Breast epithelium (tissue), 4 donors: ENCODE measurements around the gene CD7. TPM values are rescaled to one million over a fixed set of nuclear protein-coding genes. Genes with fewer than 3 reads are reported as not detected.

ENCODE experiments used
- DNase-seq, 2 donors: peaks; one replicate each; pipeline ENCODE4 v3.0.0-alpha.2; 2019; ENCODE audit warnings: low spot score in 2 of 2
- H3K27ac ChIP-seq, 2 donors: fragments of 200-600 bp; sonication (generic) in 1 of 2; one replicate each; pipeline ENCODE4 v1.5.1; 2016 to 2019; ENCODE audit warnings: mild to moderate bottlenecking in 1 of 2
- H3K27me3 ChIP-seq, 2 donors: fragments of 200-600 bp; sonication (generic) in 1 of 2; one replicate each; pipeline versions ENCODE4 v1.5.1 to v1.6.0; 2017 to 2019; ENCODE audit warnings: control low read depth in 1 of 2, mild to moderate bottlenecking in 1 of 2
- H3K36me3 ChIP-seq: fragments of 200-600 bp; one replicate; pipeline ENCODE4 v1.5.1; 2019
- H3K4me1 ChIP-seq, 2 donors: fragments of 200-600 bp; sonication (generic); one replicate each; pipeline ENCODE4 v1.5.1; 2016 to 2019; ENCODE audit warnings: control low read depth in 1 of 2
- H3K4me3 ChIP-seq, 3 donors: fragments of 200-600 bp; sonication (generic); 1 replicate in 2 of 3; 2 replicates in 1 of 3; pipeline ENCODE4 v1.5.1; 2016 to 2019; ENCODE audit warnings: mild to moderate bottlenecking in 3 of 3, moderate library complexity in 2 of 3
- H3K9me3 ChIP-seq, 2 donors: fragments of 200-600 bp; sonication (generic) in 1 of 2; one replicate each; pipeline ENCODE4 v1.5.1; 2016 to 2019; ENCODE audit warnings: control low read depth in 1 of 2
- POLR2A ChIP-seq: fragments of 450-650 bp; IDR thresholded peaks from one replicate; pipeline ENCODE4 v1.6.1; 2016; ENCODE audit warnings: antibody characterized with exemption, mild to moderate bottlenecking, moderate library complexity
- POLR2AphosphoS5 ChIP-seq, 3 donors: sonication (generic); formaldehyde crosslinking; IDR thresholded peaks; one replicate each; pipeline ENCODE4 v1.6.1; 2017; ENCODE audit warnings: antibody characterized with exemption in 3 of 3
- intact Hi-C: fragments of 100-400 bp; cut with DNase I; formaldehyde crosslinking; loops from one replicate; pipeline ENCODE4 v1.15.1; 2023; ENCODE audit warnings: low total_unique reads
- total RNA-seq, 3 donors: library from RNA; depleted of rRNA; stranded (reverse); fragments of >200 nt; gene quantifications; one replicate each; pipeline ENCODE4 v1.1.0, GENCODE V29; 2016
- TF ChIP-seq, protein P1 (sequence below), 3 donors: fragments of 450-650 bp; IDR thresholded peaks; one replicate each; pipeline ENCODE4 v1.5.1; 2016 to 2017; ENCODE audit warnings: antibody characterized with exemption in 3 of 3, mild to moderate bottlenecking in 3 of 3, moderate library complexity in 3 of 3

CD7 gene
- total RNA-seq, 3 donors from 2014 or later = 1.3 to 1.8 TPM; not detected in 1

DNA sequence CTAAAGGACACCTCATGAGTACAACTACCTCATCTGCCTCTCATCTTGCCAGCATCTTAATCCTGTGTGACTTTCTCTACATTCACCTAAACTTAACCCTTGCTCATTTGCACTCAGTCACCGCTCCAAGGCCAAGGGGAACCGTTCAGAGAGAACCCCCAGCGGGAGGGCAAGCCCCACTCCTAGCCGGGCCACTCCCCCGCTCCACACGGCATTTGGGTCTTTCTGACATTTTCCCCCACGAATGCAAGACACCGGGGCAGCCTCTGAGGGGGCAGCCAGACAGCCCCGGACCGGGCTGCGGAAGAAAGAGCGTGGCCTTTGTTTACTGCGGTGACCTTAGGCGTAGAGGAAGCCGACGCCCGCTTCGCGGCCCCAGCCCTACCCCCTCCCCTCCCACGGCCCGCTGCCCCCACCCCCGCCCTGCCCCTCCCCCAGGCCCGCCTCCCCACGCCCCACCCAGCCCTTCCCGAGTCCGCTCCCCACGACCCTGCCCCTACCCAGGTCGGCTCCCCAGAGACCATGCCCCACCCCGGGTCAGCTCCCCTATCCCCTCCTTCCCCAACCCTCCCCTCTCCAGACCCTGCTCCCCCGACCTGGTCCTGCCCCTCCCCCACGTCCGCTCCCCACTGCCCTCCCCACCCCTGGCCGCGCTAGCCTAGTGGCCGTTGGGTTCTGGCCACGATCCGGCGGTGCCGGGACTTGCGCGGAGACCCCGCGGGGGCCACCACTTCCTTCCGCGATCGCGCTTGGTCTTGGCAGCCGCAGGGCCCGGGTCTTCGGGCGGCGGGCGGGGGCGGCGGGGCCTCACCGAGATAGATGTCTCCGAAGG, 44.7 kb downstream of the CD7 start:
- DNase-seq = no peak
- no peak for TF ChIP-seq POLR2AphosphoS5 (IDR thresholded peaks at IDR 0.05)
- intact Hi-C loops = no loop called here
- no peaks in the 10 kb centered on the region for H3K36me3 ChIP-seq
- peak overlapping the region; percentile 97 to 100 (median 97) for H3K4me3 ChIP-seq
- H3K4me1 ChIP-seq = peaks cover 13 to 37% of the 10 kb centered on the region in 2 donors
- peak overlapping the region; percentile 99 to 100 for H3K27ac ChIP-seq
- H3K27me3 ChIP-seq = no peaks in the 10 kb centered on the region
- H3K9me3 ChIP-seq = no peaks in the 10 kb centered on the region

DNA sequence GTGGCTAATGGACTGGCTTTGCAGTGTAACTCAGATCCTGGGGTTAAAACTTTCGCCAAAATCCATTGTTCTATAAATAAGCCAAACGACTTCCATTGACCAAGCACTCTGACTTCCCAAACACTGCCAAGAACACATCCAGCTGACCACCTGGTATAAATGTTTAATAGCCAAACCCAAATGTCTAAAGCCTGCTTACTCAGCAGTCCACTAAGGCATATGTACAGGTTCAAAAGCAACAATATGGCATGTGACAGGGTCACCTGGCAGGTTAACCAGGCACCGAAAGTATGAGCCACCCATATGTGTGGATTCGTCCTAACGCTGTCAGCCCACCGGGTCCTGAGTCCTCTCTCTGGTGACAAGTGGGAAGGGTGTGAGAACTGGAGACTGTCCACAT, 46.0 kb downstream of the CD7 start:
- TF ChIP-seq, protein P1, sequence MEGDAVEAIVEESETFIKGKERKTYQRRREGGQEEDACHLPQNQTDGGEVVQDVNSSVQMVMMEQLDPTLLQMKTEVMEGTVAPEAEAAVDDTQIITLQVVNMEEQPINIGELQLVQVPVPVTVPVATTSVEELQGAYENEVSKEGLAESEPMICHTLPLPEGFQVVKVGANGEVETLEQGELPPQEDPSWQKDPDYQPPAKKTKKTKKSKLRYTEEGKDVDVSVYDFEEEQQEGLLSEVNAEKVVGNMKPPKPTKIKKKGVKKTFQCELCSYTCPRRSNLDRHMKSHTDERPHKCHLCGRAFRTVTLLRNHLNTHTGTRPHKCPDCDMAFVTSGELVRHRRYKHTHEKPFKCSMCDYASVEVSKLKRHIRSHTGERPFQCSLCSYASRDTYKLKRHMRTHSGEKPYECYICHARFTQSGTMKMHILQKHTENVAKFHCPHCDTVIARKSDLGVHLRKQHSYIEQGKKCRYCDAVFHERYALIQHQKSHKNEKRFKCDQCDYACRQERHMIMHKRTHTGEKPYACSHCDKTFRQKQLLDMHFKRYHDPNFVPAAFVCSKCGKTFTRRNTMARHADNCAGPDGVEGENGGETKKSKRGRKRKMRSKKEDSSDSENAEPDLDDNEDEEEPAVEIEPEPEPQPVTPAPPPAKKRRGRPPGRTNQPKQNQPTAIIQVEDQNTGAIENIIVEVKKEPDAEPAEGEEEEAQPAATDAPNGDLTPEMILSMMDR (IDR thresholded peaks at IDR 0.05) = no peak
- TF ChIP-seq POLR2AphosphoS5 (IDR thresholded peaks at IDR 0.05) (no peak), POLR2A (no peak)
- no peaks in the 10 kb centered on the region for H3K27me3 ChIP-seq
- peak overlapping the region in 2 of 3 donors; percentile 97 to 100 for H3K4me3 ChIP-seq
- H3K36me3 ChIP-seq = no peaks in the 10 kb centered on the region
- no peaks in the 10 kb centered on the region for H3K9me3 ChIP-seq
- peaks cover 13 to 42% of the 10 kb centered on the region in 2 donors for H3K4me1 ChIP-seq
- peak overlapping the region; percentile 99 to 100 for H3K27ac ChIP-seq
- intact Hi-C loops = no loop called here
- DNase-seq = no peak

DNA sequence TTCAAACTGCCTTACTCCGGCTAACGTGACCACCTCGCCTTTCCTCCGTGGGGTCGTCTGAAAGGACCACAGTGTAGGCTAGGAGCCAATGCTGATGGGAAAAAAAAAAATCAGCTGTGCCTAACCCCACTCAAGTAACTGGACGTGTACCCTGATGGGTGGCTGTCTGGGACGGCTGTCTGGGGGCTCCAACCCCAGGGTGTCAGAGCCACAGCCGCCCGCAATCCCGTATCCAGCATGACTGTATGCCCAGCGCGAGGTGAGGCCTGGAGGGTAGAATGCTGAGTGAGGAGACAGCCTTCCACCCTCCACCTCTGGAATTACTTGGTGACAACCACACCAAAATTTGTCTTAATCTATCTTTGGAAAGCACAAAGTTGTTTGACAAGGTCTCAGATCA, 46.8 kb downstream of the CD7 start:
- TF ChIP-seq POLR2AphosphoS5 (IDR thresholded peaks at IDR 0.05) (no peak), POLR2A (no peak)
- TF ChIP-seq, protein P1 (IDR thresholded peaks at IDR 0.05) = no peak
- H3K27ac ChIP-seq = peak overlapping the region; percentile 99 to 100
- intact Hi-C loops = no loop called here
- no peaks in the 10 kb centered on the region for H3K27me3 ChIP-seq
- H3K4me1 ChIP-seq = peaks cover 13 to 42% of the 10 kb centered on the region in 2 donors
- H3K36me3 ChIP-seq = no peaks in the 10 kb centered on the region
- no peaks in the 10 kb centered on the region for H3K9me3 ChIP-seq
- H3K4me3 ChIP-seq = peak overlapping the region in 1 of 3 donors; percentile 100
- no peak for DNase-seq

DNA sequence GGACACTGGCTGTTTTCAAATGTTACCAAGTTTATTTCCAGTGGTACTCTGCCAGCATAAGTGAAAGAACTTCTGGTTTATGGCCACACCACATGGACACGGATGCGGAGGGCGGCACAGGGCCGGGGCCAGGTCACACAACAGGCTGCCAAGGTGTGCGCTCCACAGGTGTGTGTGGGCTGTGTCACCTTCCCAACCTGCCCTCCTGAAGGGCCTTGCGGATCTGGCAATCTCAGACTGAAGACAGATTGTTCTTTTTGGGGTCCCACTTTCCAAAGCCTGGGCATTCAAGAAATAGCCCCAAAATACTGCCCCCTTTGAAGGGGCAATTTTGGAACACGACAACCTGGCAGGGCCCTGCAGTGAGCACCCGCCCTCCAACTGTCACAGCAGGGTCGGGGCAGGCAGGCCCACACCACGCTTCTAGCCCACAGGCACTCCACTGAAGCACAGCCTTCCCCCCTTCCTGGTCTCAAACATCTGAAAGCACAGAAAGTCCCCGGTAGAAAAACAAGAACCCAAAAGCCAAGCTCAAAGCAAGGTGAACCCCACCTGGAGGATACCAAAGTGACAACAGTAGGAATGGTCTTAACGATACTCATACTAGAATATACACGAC, 47.4 kb downstream of the CD7 start:
- DNase-seq = no peak
- Histone ChIP-seq H3K4me3 (peak overlapping the region in 1 of 3 donors; percentile 100), H3K9me3 (no peaks in the 10 kb centered on the region), H3K27me3 (no peaks in the 10 kb centered on the region), H3K27ac (peak overlapping the region; percentile 99 to 100), H3K4me1 (peaks cover 13 to 42% of the 10 kb centered on the region in 2 donors), H3K36me3 (no peaks in the 10 kb centered on the region)
- intact Hi-C loops = no loop called here
- TF ChIP-seq POLR2A = no peak
- no peak for TF ChIP-seq POLR2AphosphoS5 (IDR thresholded peaks at IDR 0.05)
- TF ChIP-seq, protein P1 (IDR thresholded peaks at IDR 0.05) = no peak

DNA sequence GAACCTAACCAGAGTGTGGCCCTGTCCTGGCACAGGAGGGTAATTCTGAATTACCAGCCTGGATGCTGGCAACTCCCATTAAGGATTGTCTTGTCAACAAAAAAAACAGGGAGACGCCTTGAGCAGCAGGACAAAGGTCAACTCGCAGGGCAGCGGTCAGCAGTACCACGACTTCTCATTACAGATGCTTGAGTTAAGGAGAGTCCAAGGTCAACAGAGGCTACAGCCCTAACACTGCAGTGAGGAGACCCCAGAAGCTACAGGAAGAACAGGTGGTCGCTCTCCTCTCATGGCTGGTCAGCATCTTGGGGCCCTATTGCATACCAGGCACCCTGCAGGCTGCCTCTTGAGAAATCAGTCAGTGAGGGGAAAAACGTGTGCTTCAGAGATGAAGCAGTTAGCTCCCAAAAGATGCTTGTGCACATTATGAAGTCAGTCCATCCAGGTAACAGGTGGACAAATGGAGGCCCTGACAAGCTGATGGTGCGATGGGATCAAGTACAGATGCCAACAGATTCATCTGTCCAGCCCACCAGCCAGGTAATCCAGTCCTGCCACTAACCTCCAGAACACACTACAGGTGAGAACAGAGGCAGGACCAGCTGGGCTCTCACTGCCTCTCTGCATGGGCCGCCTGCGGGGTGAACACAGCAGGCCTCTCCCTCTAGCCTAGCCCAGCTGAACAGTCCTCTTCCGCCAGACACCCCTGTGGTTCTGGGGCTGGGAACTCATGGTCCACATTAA, 48.1 kb downstream of the CD7 start:
- no peaks in the 10 kb centered on the region for H3K36me3 ChIP-seq
- H3K27me3 ChIP-seq = no peaks in the 10 kb centered on the region
- H3K4me1 ChIP-seq = peaks cover 10 to 39% of the 10 kb centered on the region in 2 donors
- no peaks in the 10 kb centered on the region for H3K9me3 ChIP-seq
- peak overlapping the region; percentile 99 to 100 for H3K27ac ChIP-seq
- DNase-seq = no peak
- peak overlapping the region in 1 of 3 donors; percentile 100 for H3K4me3 ChIP-seq
- TF ChIP-seq POLR2A (no peak), POLR2AphosphoS5 (IDR thresholded peaks at IDR 0.05) (no peak)
- TF ChIP-seq, protein P1 (IDR thresholded peaks at IDR 0.05) = no peak
- intact Hi-C loops = no loop called here
